GM12892 (cell line): ENCODE data around the gene UNC45B.

ENCODE experiments used
- POLR2A ChIP-seq: IDR thresholded peaks from 2 replicates; pipeline ENCODE4 v1.6.1; 2011; ENCODE audit warnings: low read depth, low read length, control low read depth
- POLR2AphosphoS5 ChIP-seq: IDR thresholded peaks from 2 replicates; pipeline ENCODE4 v1.6.1; 2011; ENCODE audit warnings: low read depth, low read length, control low read depth
- TAF1 ChIP-seq: IDR thresholded peaks from 2 replicates; pipeline ENCODE4 v1.6.1; 2011; ENCODE audit warnings: low read depth, mild to moderate bottlenecking, control low read depth, low read length, borderline replicate concordance

DNA sequence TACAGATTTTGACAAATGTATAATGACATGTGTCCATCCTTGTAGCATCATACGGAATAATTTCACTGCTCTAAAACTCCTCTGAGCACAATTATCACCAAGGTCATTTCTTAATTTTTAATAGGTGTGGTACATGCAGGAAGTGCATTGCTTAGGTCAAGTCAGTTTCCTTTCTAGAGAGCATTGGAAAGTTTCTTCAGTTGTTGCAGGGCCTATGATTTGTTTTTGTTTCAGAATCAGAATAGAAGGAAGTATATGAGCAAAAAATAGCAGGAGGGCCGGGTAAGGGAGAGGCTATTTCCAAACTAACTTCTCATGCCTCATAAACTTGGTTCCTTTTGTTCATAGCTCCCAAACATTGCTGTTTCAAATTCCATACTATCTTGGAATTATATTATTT, 71.3 kb downstream of the UNC45B start:
- TF ChIP-seq POLR2A (no peak), TAF1 (no peak), POLR2AphosphoS5 (no peak)
